Activated naive CD8-positive, alpha-beta T cell treated with anti-CD3 and anti-CD28 coated beads for 36 hours (primary cell): Measurements from ENCODE around the gene TAC4. TPM values are rescaled to one million over a fixed set of nuclear protein-coding genes. Genes with fewer than 3 reads are reported as not detected.

ENCODE experiments used
- DNase-seq: peaks from one replicate; pipeline ENCODE4 v3.0.0; 2021
- H3K27ac Mint-ChIP-seq: one replicate; pipeline ENCODE4 v1.8.0; 2022; ENCODE audit warnings: mild to moderate bottlenecking, moderate library complexity, mixed read lengths
- H3K27me3 Mint-ChIP-seq: one replicate; pipeline ENCODE4 v1.8.0; 2022; ENCODE audit warnings: mild to moderate bottlenecking, mixed read lengths
- H3K36me3 Mint-ChIP-seq: one replicate; pipeline ENCODE4 v1.8.0; 2021; ENCODE audit warnings: mild to moderate bottlenecking, mixed read lengths
- H3K4me1 Mint-ChIP-seq: one replicate; pipeline ENCODE4 v1.8.0; 2021; ENCODE audit warnings: mixed read lengths
- H3K4me3 Mint-ChIP-seq: one replicate; pipeline ENCODE4 v1.8.0; 2022; ENCODE audit warnings: mild to moderate bottlenecking, moderate library complexity, mixed read lengths
- H3K9me3 Mint-ChIP-seq: one replicate; pipeline ENCODE4 v1.8.0; 2022; ENCODE audit warnings: mixed read lengths
- total RNA-seq, 2 experiments: library from RNA; stranded (reverse); gene quantifications; one replicate each; pipeline ENCODE4 v1.2.3, GENCODE V29; 2021

TAC4 gene
- total RNA-seq, 2 experiments from 2014 or later, result not detected

DNA sequence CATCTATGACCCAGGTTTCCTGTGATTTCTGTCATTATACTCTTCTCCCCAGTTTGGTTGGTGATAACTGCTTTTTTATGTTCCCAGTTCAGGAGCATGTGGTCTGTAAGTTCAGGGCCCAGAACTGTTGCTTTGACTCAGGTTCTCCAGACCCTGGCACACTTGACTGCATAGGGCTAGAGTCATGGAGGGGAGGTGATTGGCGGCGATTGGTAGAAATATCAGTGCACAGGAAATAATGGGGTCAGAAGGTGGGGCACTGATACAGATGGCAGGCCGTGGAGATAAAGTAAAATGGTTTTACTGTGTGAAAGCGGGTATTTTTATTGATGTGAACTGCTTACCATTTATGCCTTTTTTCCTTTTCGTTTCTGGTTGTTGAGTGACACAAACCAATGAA is 28.7 kb downstream of the TAC4 start:
- Mint-ChIP-seq H3K4me3 (no peak overlapping the region), H3K9me3 (no peaks in the 10 kb centered on the region), H3K36me3 (peaks cover 41% of the 10 kb centered on the region), H3K4me1 (peaks cover 61% of the 10 kb centered on the region), H3K27ac (peak overlapping the region; percentile 81), H3K27me3 (no peaks in the 10 kb centered on the region)
- no peak for DNase-seq

- H3K27me3 Mint-ChIP-seq, result no peaks in the 10 kb centered on the region
- peak overlapping the region; percentile 88 for H3K27ac Mint-ChIP-seq
- H3K9me3 Mint-ChIP-seq, result no peaks in the 10 kb centered on the region
- peaks cover 39% of the 10 kb centered on the region for H3K36me3 Mint-ChIP-seq
- DNase-seq, result peak; percentile 40
- no peak overlapping the region for H3K4me3 Mint-ChIP-seq
- H3K4me1 Mint-ChIP-seq, result peaks cover 64% of the 10 kb centered on the region
Observed at GRCh38 chr17:49817993-49818392, 29.9 kb downstream of the TAC4 start.

- no peak for DNase-seq
- H3K4me1 Mint-ChIP-seq, result peaks cover 54% of the 10 kb centered on the region
- peaks cover 35% of the 10 kb centered on the region for H3K36me3 Mint-ChIP-seq
- no peaks in the 10 kb centered on the region for H3K9me3 Mint-ChIP-seq
- H3K27ac Mint-ChIP-seq, result peak overlapping the region; percentile 54
- no peaks in the 10 kb centered on the region for H3K27me3 Mint-ChIP-seq
- H3K4me3 Mint-ChIP-seq, result no peak overlapping the region
Observed at GRCh38 chr17:49815761-49816281, 32.0 kb downstream of the TAC4 start.

DNA sequence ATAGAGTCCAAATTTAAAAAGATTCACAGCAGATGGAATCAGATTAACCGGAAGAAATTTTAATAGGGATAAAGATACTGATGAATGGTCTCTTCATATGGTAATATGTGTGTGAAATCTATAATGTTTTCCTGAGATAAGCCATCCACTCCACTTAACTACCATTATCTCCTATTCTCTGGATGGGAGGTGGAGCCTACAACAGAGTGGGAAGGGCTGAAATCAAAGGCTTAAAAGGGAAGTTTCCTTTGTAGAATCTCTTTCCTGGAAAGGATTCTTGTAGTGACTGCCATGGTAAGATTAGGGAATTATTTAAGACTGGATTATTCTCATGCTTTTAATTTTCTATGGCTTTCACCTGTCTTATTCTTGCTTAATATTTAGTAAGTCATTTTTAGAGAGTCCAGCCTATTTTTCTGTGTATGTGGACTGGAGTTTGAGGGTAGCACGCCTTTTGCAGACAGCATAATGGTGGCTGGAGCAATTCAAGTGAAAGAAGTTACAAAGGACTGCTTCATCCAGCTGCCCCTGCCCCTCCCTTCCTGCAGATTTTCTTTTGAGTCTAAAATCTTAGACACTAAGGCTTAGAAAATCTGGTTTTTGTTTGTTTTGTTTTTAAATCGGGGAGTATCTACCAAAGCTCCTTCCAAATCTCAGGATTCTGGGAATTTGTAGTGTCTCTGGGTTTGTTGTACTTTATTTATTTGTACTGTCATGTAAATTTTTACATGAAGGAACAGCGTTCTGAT is 32.9 kb downstream of the TAC4 start:
- Mint-ChIP-seq H3K4me3 (no peak overlapping the region), H3K27me3 (no peaks in the 10 kb centered on the region), H3K36me3 (peaks cover 34% of the 10 kb centered on the region), H3K27ac (no peak overlapping the region), H3K9me3 (no peaks in the 10 kb centered on the region), H3K4me1 (peaks cover 51% of the 10 kb centered on the region)
- DNase-seq, result no peak

GRCh38 chr17:49809056-49809455 is 38.8 kb downstream of the TAC4 start:
- H3K4me1 Mint-ChIP-seq, result peaks cover 24% of the 10 kb centered on the region
- no peaks in the 10 kb centered on the region for H3K27me3 Mint-ChIP-seq
- H3K4me3 Mint-ChIP-seq, result no peak overlapping the region
- no peak overlapping the region for H3K27ac Mint-ChIP-seq
- no peak for DNase-seq
- H3K36me3 Mint-ChIP-seq, result peaks cover 23% of the 10 kb centered on the region
- H3K9me3 Mint-ChIP-seq, result no peaks in the 10 kb centered on the region

DNA sequence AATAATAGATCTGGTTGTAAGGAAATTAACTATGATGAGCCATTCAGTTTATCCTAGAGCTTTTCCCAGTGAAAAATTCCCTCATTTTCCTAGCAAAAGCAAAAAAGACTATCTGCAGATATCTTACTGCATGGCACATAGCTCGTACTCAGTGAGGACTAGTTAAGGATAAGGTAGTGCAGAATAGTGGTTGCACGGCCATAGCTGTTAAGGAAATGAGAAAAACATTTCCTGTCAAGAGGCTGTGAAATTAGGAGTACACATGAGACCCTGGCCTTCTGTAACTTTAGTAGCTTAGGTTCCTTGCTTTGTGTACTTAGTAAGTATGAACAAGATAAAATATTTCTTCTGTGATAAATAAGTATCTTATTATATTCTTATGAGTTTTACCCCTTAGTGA is 49.1 kb downstream of the TAC4 start:
- Mint-ChIP-seq H3K4me3 (peak overlapping the region; percentile 5), H3K27me3 (no peaks in the 10 kb centered on the region), H3K9me3 (no peaks in the 10 kb centered on the region), H3K27ac (no peak overlapping the region), H3K36me3 (peaks cover 31% of the 10 kb centered on the region), H3K4me1 (peaks cover 49% of the 10 kb centered on the region)
- DNase-seq, result no peak

GRCh38 chr17:49798182-49798581 is 49.7 kb downstream of the TAC4 start:
- Mint-ChIP-seq H3K4me3 (no peak overlapping the region), H3K36me3 (peaks cover 37% of the 10 kb centered on the region), H3K27me3 (no peaks in the 10 kb centered on the region), H3K4me1 (peaks cover 53% of the 10 kb centered on the region), H3K9me3 (no peaks in the 10 kb centered on the region), H3K27ac (no peak overlapping the region)
- no peak for DNase-seq

DNA sequence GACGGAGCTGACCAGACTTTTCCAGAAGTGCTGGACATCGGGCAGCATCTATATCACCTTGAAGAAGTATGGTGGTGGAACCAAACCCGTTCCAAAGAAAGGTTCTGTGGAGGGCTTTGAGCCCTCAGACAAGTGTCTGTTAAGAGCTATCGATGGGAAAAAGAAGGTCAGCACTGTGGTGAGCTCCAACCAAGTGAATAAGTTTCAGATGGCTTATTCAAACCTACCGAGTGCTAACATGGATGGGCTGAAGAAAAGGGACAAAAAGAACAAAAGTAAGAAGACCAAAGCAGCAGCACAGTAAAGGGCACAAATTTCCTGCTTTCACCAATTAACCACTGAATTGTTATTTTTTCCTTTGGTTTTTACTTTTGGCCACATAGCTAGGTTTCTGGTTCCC is 52.5 kb downstream of the TAC4 start:
- Mint-ChIP-seq H3K4me1 (peaks cover 72% of the 10 kb centered on the region), H3K4me3 (peak overlapping the region; percentile 16), H3K36me3 (peaks cover 48% of the 10 kb centered on the region), H3K27ac (peak overlapping the region; percentile 87), H3K27me3 (no peaks in the 10 kb centered on the region), H3K9me3 (no peaks in the 10 kb centered on the region)
- DNase-seq, result peak; percentile 22

DNA sequence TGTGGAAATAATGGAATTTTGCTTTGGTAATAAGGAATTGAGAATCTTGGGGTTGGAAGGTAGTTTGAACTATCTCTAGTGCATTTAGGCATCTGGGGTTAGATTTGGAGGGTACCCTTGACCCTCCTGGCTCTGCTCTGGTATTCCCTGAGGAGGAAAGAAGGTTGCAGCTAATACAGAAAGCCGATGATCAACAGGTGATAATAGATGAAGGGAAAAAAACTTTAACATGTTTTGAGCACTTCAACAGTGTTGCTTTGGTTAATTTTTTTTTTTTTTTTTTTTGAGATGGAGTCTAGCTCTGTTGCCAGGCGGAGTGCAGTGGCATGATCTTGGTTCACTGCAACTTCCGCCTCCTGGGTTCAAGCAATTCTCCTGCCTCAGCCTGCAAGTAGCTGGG is 54.6 kb downstream of the TAC4 start:
- Mint-ChIP-seq H3K4me1 (peaks cover 76% of the 10 kb centered on the region), H3K9me3 (no peaks in the 10 kb centered on the region), H3K27me3 (no peaks in the 10 kb centered on the region), H3K4me3 (no peak overlapping the region), H3K36me3 (peaks cover 43% of the 10 kb centered on the region), H3K27ac (no peak overlapping the region)
- no peak for DNase-seq

DNA sequence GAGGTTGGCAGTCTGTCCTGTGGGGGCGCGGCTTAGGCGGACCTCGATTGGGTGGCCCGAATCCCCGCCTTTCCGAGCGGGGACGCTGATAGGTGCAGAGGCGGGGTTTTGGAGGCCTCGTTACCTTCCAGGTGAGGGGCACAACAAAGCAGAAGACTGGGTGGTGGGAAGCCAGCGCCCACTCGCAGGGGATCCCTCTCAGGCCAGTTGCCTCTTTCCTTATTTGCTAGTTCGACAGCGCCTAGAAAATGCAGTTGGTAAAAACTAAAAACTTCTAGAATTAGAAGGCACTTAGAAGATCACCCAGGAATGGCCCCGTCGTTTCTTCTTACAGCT is 58.7 kb downstream of the TAC4 start:
- H3K27me3 Mint-ChIP-seq, result no peaks in the 10 kb centered on the region
- no peak for DNase-seq
- H3K4me1 Mint-ChIP-seq, result peaks cover 54% of the 10 kb centered on the region
- no peaks in the 10 kb centered on the region for H3K9me3 Mint-ChIP-seq
- H3K4me3 Mint-ChIP-seq, result peak overlapping the region; percentile 94
- peak overlapping the region; percentile 98 for H3K27ac Mint-ChIP-seq
- H3K36me3 Mint-ChIP-seq, result peaks cover 43% of the 10 kb centered on the region

- no peaks in the 10 kb centered on the region for H3K27me3 Mint-ChIP-seq
- H3K4me3 Mint-ChIP-seq, result peak within 1 kb of the TSS; percentile 94
- DNase-seq, result peak; percentile 99
- H3K4me1 Mint-ChIP-seq, result peaks cover 50% of the 10 kb centered on the region
- H3K27ac Mint-ChIP-seq, result peak within 1 kb of the TSS; percentile 98
- peaks cover 38% of the 10 kb centered on the region for H3K36me3 Mint-ChIP-seq
- no peaks in the 10 kb centered on the region for H3K9me3 Mint-ChIP-seq
Observed at GRCh38 chr17:49788478-49789242, 59.2 kb downstream of the TAC4 start, which contains the start of gene KAT7. Gene KAT7, plus strand, starts transcription at chr17:49788681. Its CDS starts 154 bp downstream, at chr17:49788835.

Other genes with a start within 250 kb of the TAC4 start
- gene SPOP, start 170.0 kb downstream of the TAC4 start, total RNA-seq, result 10 to 100 TPM; 56.6 to 57.7 TPM
- gene SLC35B1, start 140.1 kb downstream of the TAC4 start, total RNA-seq, result 10 to 100 TPM; 58.6 to 63.8 TPM
- 10 to 100 TPM; 16.2 to 16.4 TPM for gene FAM117A, start 83.9 kb downstream of the TAC4 start, total RNA-seq
- 10 to 100 TPM; 65.9 to 67.2 TPM for gene KAT7, start 59.4 kb downstream of the TAC4 start, total RNA-seq
- under 1 TPM; 0.62 to 0.70 TPM for gene DLX4, start 121.1 kb upstream of the TAC4 start, total RNA-seq
- gene DLX3, start 147.2 kb upstream of the TAC4 start, total RNA-seq, result under 1 TPM; 0.16 to 0.19 TPM
- 1 to 10 TPM; 3.7 to 5.1 TPM for gene ITGA3, start 208.0 kb upstream of the TAC4 start, total RNA-seq
- 10 to 100 TPM in 1 of 2 experiments, 1 to 10 TPM in 1; 9.4 to 12.9 TPM for gene PDK2, start 247.3 kb upstream of the TAC4 start, total RNA-seq